Stimulated activated CD4-positive, alpha-beta T cell treated with anti-CD3 and anti-CD28 coated beads, Interleukin-1b, Interleukin-23, amount 100 ng/mL, for 1 hour (primary cell): ENCODE measurements around the gene DYRK1B.
A peak's percentile ranks its signal among the peaks of the same experiment; 100 is the strongest.
"Not testable (repeated sequence)": the region's sequence is repeated elsewhere in the genome, so short reads cannot be mapped to it uniquely, and the experiment has no call there.

Source experiments
- DNase-seq, 2 donors: peaks; one replicate each; pipeline ENCODE4 v3.0.0-alpha.2; 2020; ENCODE audit warnings: low read depth in 2 of 2

Gene DYRK1B

DNA sequence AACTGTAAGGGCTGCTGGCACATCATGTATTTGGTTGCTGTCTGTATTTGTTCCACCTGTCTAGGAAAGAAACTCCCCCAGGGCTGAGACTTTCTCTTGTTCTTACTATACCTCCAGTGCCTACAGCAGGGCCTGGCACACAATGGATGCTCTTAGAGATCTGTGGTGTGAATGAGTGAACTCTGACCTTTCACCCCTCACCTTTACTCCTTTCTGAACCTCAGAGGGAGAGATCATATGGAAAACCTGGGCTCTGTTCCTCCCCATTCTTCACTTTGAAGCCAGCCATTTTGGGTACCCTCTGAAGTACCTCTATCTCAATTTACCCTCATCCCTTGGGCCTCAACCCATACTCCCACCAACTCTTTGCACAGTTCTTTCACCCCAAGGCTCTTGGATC, 3.1 kb downstream of the DYRK1B start:
- no peak for DNase-seq

- DNase-seq, result no peak
Observed at GRCh38 chr19:39830406-39830805, 3.6 kb downstream of the DYRK1B start.

- DNase-seq, result no peak
Observed at GRCh38 chr19:39829702-39830275, 4.2 kb downstream of the DYRK1B start.

- DNase-seq, result no peak
Observed at GRCh38 chr19:39828654-39829032, 5.3 kb downstream of the DYRK1B start.

- no peak for DNase-seq
Observed at GRCh38 chr19:39828015-39828653, 5.8 kb downstream of the DYRK1B start.

- no peak for DNase-seq
Observed at GRCh38 chr19:39827216-39827615, 6.7 kb downstream of the DYRK1B start.

- no peak for DNase-seq
Observed at GRCh38 chr19:39826311-39826945, 7.5 kb downstream of the DYRK1B start.

GRCh38 chr19:39825531-39826076, 8.4 kb downstream of the DYRK1B start:
- DNase-seq, result no peak

DNA sequence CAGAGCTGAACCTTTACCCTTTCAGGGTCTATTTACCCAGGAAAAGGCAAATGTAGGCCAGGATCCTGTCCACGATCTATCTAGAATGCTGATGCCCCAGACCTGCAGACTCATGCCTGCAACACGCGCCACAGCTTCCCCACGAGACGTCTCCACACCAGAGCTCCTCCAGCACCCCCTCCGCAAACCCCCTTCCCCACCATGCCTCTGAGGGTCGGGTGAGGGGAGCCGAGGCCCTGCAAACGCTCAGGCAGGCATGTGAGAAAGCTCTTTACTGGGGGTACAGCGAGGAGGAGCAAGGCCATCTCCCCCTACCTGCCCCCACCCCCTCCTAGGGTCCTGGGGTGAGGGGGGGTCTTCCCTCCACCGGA, 8.9 kb downstream of the DYRK1B start:
- no peak for DNase-seq

DNA sequence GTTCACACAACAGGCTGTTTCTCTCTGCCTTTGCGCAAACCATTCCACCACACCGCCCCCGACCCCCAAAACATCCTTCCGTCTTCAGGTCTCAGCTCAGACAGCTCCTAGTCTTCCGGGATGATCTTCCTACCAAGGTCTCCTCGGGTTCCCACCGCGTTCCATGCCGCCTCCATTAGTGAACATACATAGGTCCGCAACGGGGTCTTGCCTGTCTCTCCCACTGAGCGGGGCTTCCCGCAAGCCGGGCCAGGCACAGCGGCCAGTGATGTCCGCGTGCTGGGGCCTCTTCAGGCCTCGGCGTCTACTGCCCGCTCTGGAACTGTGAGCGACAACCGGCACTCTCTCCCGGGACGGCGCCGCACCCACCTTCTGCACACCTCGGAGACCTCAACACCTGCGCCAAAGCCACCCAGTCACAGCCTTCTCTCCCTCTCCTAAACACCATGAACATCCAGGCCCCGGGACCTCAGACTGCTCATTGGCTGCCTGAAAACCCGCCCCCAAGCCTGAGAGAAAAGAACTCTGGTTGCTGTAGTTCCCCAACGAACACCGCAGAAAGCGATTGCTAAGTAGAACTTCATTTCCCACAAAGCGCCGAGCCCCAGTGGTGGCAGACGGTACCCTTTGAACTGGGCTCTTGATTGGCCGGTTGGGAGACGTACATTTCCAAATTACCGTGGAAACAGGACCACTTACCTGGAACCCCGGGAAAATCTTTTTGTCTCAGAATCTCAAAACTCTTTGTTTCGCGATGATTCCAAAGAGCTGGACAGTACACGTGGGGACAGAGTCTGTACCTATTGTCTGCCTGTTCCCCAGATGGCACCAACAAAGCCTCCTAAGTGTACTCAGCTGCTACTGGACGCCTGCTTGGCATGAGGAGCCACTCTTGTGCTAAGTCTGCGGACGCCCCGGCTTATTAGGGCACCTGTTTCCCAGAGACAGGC, 9.5 kb downstream of the DYRK1B start:
- peak; percentile 63 to 67 for DNase-seq

- no peak for DNase-seq
Observed at GRCh38 chr19:39823686-39824085, 10.3 kb downstream of the DYRK1B start.

DNA sequence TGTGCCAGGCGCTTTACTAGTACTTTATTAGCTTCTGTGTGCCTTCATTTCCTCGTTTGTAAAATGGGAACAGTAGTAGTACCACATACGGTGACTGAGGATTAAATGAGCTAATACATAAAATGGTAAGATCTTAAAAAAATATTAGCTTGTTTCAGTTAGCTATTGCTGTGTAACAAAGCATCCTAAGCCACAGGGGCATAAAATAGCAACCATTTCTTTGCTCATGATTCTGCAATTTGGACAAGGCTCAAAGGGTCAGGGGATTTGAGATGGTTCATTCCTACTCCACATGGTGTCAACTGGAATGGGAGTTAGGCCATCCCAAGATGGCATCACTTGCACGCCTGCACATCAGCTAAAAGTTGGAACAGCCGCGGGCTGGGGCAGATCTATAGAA, 13.3 kb downstream of the DYRK1B start:
- no peak for DNase-seq

DNA sequence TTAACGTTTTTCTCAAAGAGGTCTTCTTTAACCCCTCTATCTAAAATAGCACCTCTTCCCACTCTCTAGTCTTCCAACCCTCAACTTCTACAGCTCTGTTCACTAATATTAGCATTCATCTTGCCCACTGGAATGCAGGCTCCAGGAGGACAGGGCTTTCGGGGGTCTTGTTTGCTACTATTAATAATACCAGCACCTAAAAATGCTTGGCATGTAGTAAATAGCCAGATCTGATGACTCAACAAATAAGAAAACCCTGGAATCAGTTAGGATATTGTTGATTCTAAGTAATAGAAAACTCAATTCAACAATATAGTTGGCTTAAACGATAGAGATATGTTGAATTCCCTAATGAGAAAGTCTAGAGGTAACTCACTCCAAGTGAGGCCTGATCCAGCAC, 14.2 kb downstream of the DYRK1B start:
- DNase-seq, result no peak

- no peak for DNase-seq
Observed at GRCh38 chr19:39818626-39819097, 15.3 kb downstream of the DYRK1B start.

DNA sequence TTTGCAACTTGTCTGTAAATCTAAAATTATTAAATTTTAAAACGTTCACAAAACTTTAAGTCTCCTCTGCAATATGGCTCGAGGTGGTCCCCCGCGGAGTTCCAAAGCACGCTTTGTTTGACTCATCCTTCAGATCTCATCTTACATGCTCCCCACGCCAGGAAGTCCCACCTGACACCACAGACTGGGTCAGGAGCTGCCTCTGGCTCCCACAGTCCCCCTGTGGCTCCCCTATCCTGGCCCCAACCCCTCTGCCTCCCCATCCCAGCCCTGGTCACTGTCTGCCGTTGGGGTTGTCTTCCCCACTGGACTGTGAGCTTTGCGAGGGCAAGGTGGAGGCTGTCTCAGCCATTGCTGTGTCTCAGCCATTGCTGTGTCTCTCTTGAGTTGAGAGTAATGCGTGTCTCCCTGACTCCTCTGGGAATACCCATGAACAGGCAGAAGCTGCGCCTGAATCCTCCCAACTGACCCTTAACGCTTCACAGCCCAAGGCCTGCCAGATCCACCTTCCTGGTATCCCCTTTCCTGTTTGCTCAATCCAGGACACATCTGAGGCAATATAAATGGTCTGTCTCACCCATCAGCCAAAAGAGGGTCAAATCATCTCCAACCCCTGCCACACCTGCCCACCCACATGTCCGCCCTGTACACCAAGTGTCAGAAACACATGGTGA, 15.9 kb downstream of the DYRK1B start:
- DNase-seq, result no peak

DNA sequence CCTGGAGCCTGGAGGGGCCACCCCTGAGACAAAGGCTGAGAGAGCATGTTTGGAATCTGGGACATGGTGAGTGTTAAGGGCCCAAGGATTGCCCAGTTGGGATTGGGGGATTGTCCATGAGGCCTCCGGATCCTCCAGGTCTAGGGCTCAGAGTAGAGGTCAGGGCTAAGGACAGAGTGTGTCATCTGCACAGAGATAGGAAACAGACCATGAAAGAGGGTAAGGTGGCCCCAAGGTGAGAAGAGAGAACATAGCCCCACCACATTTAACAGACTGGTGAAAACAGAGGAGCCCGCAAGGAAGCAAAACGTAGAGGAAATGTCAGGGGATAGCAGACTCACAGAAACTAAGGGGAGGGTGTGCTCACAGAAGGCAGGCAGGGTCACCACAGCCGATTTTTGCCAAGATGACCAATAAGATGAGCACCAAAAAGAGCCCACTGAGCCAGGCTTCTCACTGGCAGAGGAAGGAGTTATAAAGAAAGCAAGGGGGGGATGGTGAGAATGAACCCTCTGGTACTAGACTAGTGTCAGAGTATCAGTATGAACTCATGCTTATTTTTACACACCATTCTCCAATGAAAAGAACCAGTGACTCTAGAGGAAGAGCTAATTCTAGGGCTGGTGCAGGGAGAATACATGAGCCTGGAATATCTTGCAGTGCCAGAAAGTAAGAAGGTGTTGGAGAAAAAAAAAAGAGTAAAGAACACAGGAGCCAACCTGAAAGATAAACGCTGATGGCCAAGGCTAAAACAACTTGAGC, 17.5 kb downstream of the DYRK1B start:
- DNase-seq, result no peak

DNA sequence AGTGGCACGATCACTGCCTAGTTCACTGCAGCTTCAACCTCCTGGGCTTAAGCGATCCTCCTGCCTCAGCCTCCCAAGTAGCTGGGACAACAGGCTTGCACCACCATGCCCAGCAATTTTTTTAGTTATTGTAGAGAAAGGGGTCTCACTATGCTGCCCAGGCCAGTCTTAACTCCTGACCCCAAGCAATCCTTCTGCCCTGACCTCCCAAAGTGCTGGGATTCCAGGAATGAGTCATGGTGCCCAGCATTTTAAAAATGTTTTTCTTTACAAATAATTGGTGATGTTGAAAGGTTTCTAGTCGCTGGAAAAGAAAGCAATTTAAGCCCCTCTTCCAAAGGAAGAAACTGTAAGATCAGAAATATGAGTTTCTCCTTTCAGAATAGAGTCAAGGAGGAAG, 19.4 kb downstream of the DYRK1B start:
- DNase-seq, result no peak

DNA sequence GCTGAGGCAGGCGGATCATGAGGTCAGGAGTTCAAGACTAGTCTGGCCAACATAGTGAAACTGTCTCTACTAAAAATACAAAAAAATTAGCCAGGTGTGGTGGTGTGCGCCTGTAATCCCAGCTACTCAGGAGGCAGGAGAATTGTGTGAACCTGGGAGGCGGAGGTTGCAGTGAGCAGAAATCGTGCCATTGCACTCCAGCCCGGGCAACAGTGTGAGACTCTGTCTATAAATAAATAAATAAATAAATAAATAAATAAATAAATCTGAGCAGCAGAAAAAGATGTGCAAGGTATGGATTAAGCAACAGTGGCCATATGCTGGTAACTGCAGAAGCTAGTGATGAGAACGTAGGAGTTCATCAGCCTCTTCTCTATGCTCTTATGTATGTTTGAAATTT, 19.9 kb downstream of the DYRK1B start:
- DNase-seq, result not testable (repeated sequence)

GRCh38 chr19:39813264-39813993, 20.5 kb downstream of the DYRK1B start:
- no peak for DNase-seq

DNA sequence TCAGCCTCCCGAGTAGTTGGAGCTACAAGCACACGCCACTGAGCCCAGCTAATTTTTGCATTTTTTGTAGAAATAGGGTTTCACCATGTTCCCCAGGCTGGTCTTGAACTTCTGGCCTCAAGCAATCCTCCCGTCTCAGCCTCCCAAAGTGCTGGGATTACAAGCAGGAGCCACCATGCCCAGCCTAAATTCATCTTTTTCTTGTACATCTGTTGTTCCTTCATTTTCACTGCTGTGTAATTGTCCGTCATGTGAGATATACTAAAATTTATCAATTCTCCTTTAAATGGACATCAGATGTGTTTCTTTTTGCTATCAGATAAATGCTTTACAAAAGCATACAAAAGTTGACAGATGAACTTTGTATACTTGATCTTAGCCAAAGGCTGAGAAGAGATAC, 22.9 kb downstream of the DYRK1B start:
- no peak for DNase-seq
